Measurements from ENCODE around the gene NPC1.

- TF ChIP-seq CTCF (IDR thresholded peaks at IDR 0.05; ENCODE audit: extremely low read depth in 1 of 2, insufficient read depth in 1 of 2, low read depth in 1 of 2, low read length in 2 of 2) = no peak
- TF ChIP-seq POLR2AphosphoS5 (IDR thresholded peaks at IDR 0.05; ENCODE audit: insufficient read depth, low read depth, low read length) = no peak
- TF ChIP-seq MAX (IDR thresholded peaks at IDR 0.05; ENCODE audit: insufficient read depth, insufficient read length) = no peak
- no peak for TF ChIP-seq POLR2A (IDR thresholded peaks at IDR 0.05; ENCODE audit: low read depth, low read length)
Measured at GRCh38 chr18:23588836-23589560, 2.7 kb upstream of the NPC1 start.

Measured in endothelial cell of umbilical vein (primary cell).